Thoracic aorta (tissue), 2 donors: ENCODE measurements around the gene SAMD4A. TPM values are rescaled to one million over a fixed set of nuclear protein-coding genes. Genes with fewer than 3 reads are reported as not detected.
A peak's percentile ranks its signal among the peaks of the same experiment; 100 is the strongest.

Experiments
- ATAC-seq: fragments of 150-250 bp; one replicate; pipeline ENCODE4 v1.8.0; 2017; ENCODE audit warnings: low read depth; ENCODE audit not compliant: insufficient number of reproducible peaks, low FRiP score
- DNase-seq: peaks from one replicate; pipeline ENCODE4 v3.0.0-alpha.2; 2020; ENCODE audit warnings: low spot score
- H3K27ac ChIP-seq, 2 donors: fragments of 200-600 bp; sonication (generic); 1 replicate in 1 of 2; 2 replicates in 1 of 2; pipeline ENCODE4 v1.5.1; 2016; ENCODE audit warnings: mild to moderate bottlenecking in 2 of 2, moderate library complexity in 2 of 2
- H3K27me3 ChIP-seq: fragments of 200-600 bp; sonication (generic); replicated peaks from 2 replicates; pipeline ENCODE4 v1.6.0; 2016; ENCODE audit warnings: mild to moderate bottlenecking; ENCODE audit not compliant: insufficient read depth
- H3K36me3 ChIP-seq: fragments of 200-600 bp; sonication (generic); one replicate; pipeline ENCODE4 v1.5.1; 2016
- H3K4me1 ChIP-seq, 2 donors: fragments of 200-600 bp; sonication (generic); 1 replicate in 1 of 2; 2 replicates in 1 of 2; pipeline versions ENCODE4 v1.5.1 to v1.6.0; 2016; ENCODE audit warnings: low read depth in 2 of 2, mild to moderate bottlenecking in 1 of 2; ENCODE audit not compliant: control insufficient read depth in 1 of 2
- H3K4me3 ChIP-seq: fragments of 200-600 bp; sonication (generic); 2 replicates; pipeline ENCODE4 v1.5.1; 2016; ENCODE audit warnings: mild to moderate bottlenecking
- H3K9me3 ChIP-seq: fragments of 200-600 bp; sonication (generic); 2 replicates; pipeline ENCODE4 v1.5.1; 2016
- total RNA-seq, 2 donors: library from RNA; depleted of rRNA; stranded (reverse); fragments of >200 nt; gene quantifications; one replicate each; pipeline versions ENCODE4 v1.1.0 to v1.2.3, GENCODE V29; 2016
- TF ChIP-seq, protein P1 (sequence below): fragments of 200-600 bp; sonication (generic); IDR thresholded peaks from one replicate; pipeline ENCODE4 v1.5.1; 2019; ENCODE audit warnings: antibody characterized with exemption

The SAMD4A gene
- total RNA-seq, 2 donors from 2014 or later: 142 to 172 TPM

DNA sequence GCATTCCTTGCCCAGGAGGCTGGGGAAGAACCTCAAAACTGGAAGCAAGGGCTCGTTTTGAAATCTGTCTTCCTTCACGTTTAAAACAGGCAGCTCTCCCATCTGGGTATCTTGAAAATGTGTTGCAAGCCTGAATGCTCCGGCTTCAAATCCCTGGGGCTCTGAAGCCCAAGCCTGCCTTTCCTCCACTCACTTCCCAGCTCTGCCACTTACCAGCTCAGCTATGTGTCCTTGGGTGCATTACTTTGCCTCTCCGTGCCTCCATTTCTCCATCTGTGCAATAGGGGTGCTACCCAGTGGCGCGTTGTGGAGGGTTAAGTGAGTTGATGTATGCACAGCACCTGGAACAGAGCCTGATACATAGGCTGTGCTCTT, 238.1 kb downstream of the SAMD4A start:
- no peak for ATAC-seq
- peaks cover 0 to 4% of the 10 kb centered on the region in 2 donors for H3K4me1 ChIP-seq
- no peak for DNase-seq

DNA sequence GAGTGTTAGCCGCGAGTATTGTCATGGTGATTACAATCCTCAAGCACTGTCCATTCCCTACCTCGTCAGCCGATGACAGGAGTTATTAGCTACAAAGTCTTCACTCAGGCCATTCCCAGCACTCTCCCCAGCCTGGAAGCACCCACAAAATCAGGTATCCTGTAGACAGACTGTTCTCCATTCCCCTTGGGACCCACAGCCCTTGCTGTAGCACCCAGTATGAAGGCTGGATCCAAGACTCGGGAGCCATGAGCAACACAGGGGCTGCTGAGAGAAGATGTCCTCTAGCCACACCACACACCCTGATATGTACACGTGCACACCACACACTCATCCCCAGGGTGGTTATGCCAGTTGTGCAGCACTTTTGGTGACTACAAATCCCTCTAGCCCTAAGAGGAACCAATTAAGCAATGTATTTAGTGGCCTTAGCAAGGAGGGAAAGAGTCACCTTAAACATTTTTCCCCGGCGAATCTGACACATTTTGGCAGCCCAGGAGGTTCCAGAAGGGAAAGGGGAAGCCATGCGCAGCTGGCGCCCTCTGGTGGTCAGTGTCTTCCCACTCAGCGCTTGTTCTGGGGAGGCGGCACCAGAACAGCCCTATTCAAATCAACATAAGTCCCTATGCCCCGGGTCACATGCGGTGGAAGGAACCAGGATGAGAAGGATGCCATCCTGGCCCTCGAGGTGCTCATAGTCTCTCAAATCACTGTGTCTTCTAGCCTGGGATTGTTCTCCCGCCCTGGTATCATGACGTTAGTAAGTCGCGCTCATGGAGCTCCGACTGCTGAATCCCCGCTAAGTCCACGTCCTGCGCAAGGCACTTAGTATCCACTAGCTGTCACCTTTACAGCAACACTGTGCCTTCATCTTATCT, 238.8 kb downstream of the SAMD4A start:
- no peaks in the 10 kb centered on the region for H3K27me3 ChIP-seq
- TF ChIP-seq, protein P1, sequence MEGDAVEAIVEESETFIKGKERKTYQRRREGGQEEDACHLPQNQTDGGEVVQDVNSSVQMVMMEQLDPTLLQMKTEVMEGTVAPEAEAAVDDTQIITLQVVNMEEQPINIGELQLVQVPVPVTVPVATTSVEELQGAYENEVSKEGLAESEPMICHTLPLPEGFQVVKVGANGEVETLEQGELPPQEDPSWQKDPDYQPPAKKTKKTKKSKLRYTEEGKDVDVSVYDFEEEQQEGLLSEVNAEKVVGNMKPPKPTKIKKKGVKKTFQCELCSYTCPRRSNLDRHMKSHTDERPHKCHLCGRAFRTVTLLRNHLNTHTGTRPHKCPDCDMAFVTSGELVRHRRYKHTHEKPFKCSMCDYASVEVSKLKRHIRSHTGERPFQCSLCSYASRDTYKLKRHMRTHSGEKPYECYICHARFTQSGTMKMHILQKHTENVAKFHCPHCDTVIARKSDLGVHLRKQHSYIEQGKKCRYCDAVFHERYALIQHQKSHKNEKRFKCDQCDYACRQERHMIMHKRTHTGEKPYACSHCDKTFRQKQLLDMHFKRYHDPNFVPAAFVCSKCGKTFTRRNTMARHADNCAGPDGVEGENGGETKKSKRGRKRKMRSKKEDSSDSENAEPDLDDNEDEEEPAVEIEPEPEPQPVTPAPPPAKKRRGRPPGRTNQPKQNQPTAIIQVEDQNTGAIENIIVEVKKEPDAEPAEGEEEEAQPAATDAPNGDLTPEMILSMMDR: peak; percentile 93
- H3K9me3 ChIP-seq: no peaks in the 10 kb centered on the region
- H3K4me1 ChIP-seq: peaks cover 0 to 4% of the 10 kb centered on the region in 2 donors
- H3K36me3 ChIP-seq: no peaks in the 10 kb centered on the region
- peak; percentile 87 for ATAC-seq
- H3K27ac ChIP-seq: no peak overlapping the region
- DNase-seq: peak; percentile 57
- H3K4me3 ChIP-seq: peak overlapping the region; percentile 34

More for the DNA sequence above, 238.1 kb downstream of the SAMD4A start:
- TF ChIP-seq, protein P1: no peak
- no peak overlapping the region for H3K27ac ChIP-seq
- H3K36me3 ChIP-seq: no peaks in the 10 kb centered on the region
- no peaks in the 10 kb centered on the region for H3K9me3 ChIP-seq
- H3K4me3 ChIP-seq: no peak overlapping the region
- H3K27me3 ChIP-seq: no peaks in the 10 kb centered on the region

DNA sequence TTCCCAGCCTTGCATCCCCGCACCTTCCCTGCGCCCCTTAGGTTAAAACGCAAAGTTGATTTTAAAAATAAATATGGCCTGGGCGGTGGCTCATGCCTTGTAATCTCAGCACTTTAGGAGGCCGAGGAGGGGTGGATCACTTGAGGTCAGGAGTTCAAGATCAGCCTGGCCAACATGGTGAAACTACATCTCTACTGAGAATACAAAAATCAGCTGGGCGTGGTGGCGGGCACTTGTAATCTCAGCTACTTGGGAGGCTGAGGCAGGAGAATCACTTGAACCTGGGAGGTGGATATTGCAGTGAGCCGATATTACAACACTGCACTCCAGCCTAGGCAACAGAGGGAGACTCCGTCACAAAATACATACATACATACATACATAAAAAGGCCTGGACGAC, 239.7 kb downstream of the SAMD4A start:
- Histone ChIP-seq H3K27ac (no peak overlapping the region), H3K27me3 (no peaks in the 10 kb centered on the region), H3K4me1 (peaks cover 0 to 4% of the 10 kb centered on the region in 2 donors), H3K4me3 (no peak overlapping the region), H3K9me3 (no peaks in the 10 kb centered on the region), H3K36me3 (no peaks in the 10 kb centered on the region)
- DNase-seq (no peak), ATAC-seq (no peak)
- TF ChIP-seq, protein P1: no peak

- Histone ChIP-seq H3K9me3 (no peaks in the 10 kb centered on the region), H3K27ac (no peak overlapping the region), H3K4me3 (no peak overlapping the region), H3K4me1 (peaks cover 0 to 4% of the 10 kb centered on the region in 2 donors), H3K36me3 (no peaks in the 10 kb centered on the region), H3K27me3 (no peaks in the 10 kb centered on the region)
- no peak for DNase-seq
- ATAC-seq: no peak
- TF ChIP-seq, protein P1: no peak
Measured at GRCh38 chr14:54807428-54807827, 240.5 kb downstream of the SAMD4A start.

DNA sequence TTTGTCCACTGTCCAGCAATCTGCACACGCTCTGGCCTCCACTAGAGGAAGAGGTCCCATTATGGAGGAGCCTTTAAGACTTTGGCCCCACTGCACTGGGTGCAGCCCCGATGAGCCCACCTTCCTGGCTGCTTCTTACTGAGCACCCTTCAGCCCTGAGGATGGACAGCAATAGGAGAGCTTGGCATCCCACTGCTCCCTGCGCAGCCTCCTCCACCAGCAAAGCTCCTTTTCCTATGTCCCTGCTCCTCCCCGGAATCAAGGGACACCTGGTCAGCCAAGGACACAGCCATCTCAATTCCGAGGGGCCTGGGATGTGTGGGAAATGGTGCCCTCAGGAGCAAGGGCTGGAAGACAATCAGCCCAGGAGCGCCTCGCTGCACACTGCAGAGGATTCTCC, 241.0 kb downstream of the SAMD4A start:
- Histone ChIP-seq H3K27ac (no peak overlapping the region), H3K4me1 (peaks cover 0 to 4% of the 10 kb centered on the region in 2 donors), H3K9me3 (no peaks in the 10 kb centered on the region), H3K4me3 (no peak overlapping the region), H3K36me3 (no peaks in the 10 kb centered on the region), H3K27me3 (no peaks in the 10 kb centered on the region)
- no peak for DNase-seq
- ATAC-seq: no peak
- TF ChIP-seq, protein P1: no peak
